Measurements from ENCODE around the gene PEPD. TPM values are rescaled to one million over a fixed set of nuclear protein-coding genes. Genes with fewer than 3 reads are reported as not detected.

Gene PEPD
- polyA plus RNA-seq, 4 donors = 104 to 134 (median 121) TPM

DNA sequence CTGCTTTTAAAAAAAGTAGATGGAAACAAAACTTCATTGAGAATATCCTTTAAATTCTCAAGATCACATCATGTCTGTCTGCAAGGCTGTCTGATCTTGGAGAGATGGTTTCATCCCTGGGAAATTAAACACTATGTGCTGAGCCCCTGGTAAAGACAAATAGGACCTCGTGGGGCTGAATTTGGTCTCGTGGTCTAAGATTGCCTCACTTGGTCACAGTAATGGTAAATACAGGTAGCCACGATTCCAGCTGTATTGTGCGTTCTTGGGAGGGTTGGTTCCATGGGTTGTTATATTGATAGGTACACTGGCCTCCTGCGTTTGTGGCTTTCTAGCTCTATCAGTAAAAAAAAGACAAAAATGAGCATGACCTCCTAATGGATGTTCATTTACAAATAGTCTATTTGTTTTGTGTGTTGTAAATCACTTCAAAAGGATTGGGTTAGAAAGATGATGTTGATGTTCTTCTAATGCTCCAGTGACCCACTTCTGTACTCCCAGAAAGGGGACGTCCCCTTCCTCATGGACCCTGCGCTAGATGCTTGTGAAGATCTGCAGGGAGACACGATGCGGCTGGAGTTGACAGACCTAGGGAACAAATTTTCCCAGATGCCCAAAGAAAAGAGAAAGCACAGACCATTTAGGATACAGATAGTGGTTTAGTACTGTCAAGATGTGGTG is 146.3 kb downstream of the PEPD start:
- DNase-seq (ENCODE audit: low read depth in 4 of 4, low spot score in 3 of 4) = no peak

DNA sequence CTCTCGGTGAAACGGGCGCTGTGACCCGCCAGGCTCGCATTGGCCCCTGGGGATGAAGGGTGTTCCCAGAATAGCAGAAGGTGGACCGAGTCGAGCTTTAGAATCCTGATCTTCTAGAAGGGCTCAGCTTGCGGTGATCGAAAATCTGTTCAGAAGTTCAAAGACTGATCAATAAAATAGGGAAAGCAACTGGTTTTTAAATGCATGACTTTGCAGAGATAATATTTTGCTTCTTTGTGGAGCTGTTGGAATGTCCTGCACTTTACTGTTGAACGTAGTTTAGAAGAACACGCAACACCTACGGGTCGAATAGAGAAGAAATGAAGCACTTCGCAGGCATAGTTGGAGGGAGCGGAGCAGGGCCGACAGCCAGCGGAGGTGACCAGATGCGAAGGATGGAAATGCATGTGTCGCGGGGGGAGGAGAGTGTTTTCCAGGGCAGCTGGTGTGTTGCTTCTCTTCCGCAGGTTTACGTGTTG is 147.3 kb downstream of the PEPD start:
- no peak for DNase-seq (ENCODE audit: low read depth in 4 of 4, low spot score in 3 of 4)

- DNase-seq (ENCODE audit: low read depth in 4 of 4, low spot score in 3 of 4) = peak; percentile 78 to 86 (median 85)
Measured at GRCh38 chr19:33373453-33374235, 147.9 kb downstream of the PEPD start, which contains the start of gene CEBPG. Gene CEBPG (plus strand): TSS chr19:33373709. CDS start chr19:33379240, 5,531 bp downstream.

GRCh38 chr19:33370783-33371182 is 150.8 kb downstream of the PEPD start:
- no peak for DNase-seq (ENCODE audit: low read depth in 4 of 4, low spot score in 3 of 4)

DNA sequence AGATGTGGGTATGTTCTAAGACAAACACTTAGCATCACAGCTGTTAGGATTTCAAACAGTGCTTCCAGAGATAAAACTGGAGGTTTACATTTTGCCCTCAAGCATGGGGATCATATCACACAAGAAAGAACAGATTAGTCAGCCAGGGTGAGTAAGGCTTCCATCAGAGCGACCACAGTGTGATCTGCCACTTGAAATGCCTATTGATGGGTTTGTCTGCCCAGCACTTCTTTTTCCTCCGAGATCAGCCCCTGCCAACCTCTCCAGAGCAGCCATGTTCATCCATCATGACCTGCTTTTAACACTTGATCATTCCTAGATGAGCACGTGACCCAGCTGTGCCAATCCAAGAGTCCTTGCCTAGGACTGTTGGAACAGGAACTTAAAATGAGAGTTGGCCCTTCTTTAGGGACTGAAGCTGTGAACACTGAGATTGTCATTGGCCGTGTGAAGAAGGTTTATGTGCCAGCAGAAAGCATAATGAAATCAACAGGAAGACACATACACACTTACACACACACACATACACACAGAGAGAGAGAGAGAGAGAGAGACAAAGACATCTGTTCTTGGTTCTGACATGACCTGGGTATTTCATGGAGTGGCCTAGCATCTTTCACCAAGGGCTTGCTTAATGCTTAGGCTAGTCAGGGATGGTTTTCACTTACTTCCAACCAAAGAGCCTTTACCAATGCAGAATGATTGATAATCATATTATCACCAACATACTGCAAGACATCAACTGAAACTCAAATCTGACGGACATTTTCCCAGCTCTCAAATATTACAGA is 153.3 kb downstream of the PEPD start:
- no peak for DNase-seq (ENCODE audit: low read depth in 4 of 4, low spot score in 3 of 4)

- no peak for DNase-seq (ENCODE audit: low read depth in 4 of 4, low spot score in 3 of 4)
Measured at GRCh38 chr19:33366897-33367296, 154.7 kb downstream of the PEPD start.

DNA sequence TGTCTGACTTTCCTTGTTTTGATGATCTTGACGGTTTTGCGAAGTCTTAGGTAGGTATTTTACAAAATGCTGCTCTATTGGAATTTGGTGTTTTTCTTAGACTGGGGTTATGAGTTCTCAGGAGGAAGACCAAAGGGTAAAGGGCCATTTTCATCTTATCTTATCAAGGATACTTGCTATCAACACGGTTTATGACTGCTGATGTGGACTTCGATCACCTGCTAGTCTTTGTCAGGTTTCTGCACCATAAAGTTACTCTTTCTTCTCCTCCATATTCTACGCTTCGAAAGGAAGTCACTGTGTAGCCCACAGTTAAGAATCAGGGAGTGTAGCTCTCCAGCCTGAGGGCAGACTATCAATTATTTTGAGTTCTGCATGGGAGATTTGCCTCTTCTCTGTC is 155.5 kb downstream of the PEPD start:
- DNase-seq (ENCODE audit: low read depth in 4 of 4, low spot score in 3 of 4) = no peak

DNA sequence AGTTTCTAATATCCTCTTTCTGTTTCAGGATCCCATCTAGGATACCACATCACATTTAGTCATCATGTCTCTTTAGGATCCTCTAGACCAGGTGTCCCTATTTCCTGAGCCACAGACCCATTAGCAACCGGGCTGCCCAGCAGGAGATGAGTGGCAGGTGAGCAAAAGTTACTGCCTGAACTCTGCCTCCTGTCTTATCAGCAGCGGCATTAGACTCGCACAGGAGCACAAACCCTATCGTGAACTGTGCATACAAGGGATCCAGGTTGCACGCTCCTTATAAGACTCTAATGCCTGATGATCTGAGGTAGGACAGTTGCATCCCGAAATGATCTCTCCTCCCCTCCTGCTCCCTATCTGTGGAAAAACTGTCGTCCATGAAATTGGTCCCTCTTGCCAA is 155.9 kb downstream of the PEPD start:
- no peak for DNase-seq (ENCODE audit: low read depth in 4 of 4, low spot score in 3 of 4)

- DNase-seq (ENCODE audit: low read depth in 4 of 4, low spot score in 3 of 4) = no peak
Measured at GRCh38 chr19:33363476-33363875, 158.1 kb downstream of the PEPD start.

DNA sequence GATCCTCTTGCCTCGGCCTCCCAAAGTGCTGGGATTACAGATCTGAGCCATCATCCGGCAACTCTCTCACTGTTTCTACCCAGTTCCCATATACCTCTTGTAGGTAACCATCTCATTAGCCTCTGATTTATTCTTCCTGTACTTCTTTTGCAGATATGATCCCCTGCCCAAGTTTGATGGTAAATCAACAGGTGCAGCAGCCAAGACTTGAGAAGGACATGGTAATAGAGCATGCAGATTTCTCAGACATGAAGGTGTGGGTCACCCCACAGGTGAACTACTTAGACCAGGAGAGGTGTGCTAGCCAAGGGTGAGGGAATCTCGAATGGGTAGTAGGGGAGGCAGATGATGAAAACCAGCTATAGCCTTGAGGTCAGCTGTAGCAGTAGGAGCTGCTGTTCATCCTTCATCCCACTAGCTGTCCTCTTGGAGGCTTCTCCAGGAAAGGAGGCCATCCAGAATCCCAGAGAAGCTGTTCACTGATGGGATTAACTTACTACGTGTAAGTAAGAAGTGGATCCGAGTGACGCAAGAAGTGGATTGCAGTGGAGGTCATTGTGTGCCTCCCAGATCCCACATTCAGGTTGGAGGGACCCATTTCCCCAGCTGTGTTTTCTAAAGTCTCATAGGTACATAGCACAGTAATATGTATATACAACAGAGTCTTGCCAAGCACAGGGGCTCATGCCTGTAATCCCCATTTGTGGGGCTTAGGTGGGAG is 158.9 kb downstream of the PEPD start:
- no peak for DNase-seq (ENCODE audit: low read depth in 4 of 4, low spot score in 3 of 4)

DNA sequence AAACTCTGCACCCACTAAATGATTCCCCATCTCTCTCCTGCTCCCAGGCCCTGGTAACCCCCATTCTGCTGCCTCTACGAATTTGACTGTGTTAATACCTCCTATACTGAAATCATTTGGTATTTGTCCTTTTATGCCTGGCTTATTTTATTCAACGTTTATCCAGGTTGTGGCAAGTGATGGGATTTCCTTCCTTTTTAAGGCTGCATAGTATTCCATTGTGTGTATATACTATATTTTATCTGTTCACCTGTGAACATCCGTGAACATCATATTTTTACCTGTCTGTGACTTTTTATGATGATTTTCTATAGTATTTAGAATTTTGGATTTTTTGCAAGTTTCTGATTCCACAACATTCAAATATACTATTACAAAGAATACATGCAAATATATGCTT is 162.0 kb downstream of the PEPD start:
- no peak for DNase-seq (ENCODE audit: low read depth in 4 of 4, low spot score in 3 of 4)

GRCh38 chr19:33358408-33358807 is 163.2 kb downstream of the PEPD start:
- DNase-seq (ENCODE audit: low read depth in 4 of 4, low spot score in 3 of 4) = no peak

- DNase-seq (ENCODE audit: low read depth in 4 of 4, low spot score in 3 of 4) = no peak
Measured at GRCh38 chr19:33357556-33357955, 164.0 kb downstream of the PEPD start.

DNA sequence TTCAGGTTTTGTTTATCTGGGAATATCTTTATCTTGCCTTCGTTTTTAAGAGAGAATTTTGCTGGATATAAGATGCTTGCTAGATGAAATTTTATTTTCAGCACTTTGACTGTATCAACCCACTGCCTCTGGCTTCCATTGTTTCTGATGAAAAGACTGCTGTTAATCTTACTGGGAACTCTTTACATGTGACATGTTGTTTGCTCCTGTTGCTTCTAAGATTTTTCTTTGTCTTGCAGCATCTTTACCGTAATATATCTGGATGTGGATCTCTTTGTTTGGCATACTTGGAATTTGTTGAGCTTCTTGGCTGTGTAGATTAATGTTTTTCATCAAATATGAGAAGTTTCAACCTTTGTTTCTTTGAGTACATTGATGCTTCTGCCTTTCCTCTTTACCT is 166.1 kb downstream of the PEPD start:
- no peak for DNase-seq (ENCODE audit: low read depth in 4 of 4, low spot score in 3 of 4)

DNA sequence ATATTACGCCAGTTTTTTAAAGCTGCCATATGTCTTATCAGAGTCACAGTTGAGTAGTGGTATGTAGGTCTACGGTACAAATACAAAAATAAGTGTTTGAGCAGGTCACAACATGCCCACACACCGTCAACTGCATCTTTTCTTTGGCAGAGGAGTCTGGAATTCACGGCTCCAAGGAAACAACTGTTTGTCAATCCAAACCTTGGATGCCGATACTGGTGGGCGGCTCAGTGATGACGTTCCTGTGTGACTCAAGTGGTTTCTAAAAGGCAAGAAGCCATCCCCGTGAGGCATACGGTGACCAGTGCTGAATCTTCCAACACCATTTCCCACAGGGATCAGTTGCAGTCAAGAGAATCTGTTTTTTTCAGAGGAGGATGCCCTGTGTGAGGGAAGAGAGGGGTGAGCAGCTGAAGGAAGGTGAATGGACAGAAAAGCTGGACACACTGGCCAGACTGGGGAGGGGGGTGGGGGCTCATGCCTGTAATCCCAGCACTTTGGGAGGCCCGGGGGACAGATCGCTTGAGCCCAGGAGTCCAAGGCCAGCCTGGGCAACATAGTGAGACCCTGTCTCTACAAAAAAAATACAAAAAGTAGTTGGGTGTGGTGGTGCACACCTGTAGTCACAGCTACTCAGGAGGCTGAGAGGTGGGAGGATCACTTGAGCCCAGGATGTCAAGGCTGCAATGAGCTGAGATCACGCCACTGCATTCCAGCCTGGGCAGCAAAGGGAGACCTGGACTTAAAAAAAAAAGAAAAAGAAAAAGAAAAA is 170.9 kb downstream of the PEPD start:
- DNase-seq (ENCODE audit: low read depth in 4 of 4, low spot score in 3 of 4) = no peak

GRCh38 chr19:33349319-33350289 is 172.0 kb downstream of the PEPD start:
- DNase-seq (ENCODE audit: low read depth in 4 of 4, low spot score in 3 of 4) = no peak

GRCh38 chr19:33348301-33349010 is 173.1 kb downstream of the PEPD start:
- no peak for DNase-seq (ENCODE audit: low read depth in 4 of 4, low spot score in 3 of 4)

DNA sequence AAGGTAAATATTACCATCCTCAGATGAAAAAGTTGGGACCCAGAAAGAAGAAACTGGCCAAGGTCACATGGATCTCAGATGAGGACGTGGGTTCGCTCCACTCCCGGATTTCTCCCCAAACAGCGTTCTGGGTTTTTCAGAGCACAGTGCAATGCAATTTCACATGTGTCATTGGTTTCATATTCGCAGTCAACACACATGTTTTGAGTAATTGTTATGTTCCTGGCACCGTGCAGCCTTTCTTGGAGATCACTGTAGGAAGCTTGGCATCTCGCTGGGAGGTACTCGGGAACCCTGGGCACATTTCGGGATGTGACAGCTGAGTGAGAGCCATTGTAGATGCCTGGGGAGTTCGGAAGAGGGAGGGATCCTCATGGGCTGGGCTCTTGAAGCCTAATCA is 174.3 kb downstream of the PEPD start:
- no peak for DNase-seq (ENCODE audit: low read depth in 4 of 4, low spot score in 3 of 4)

Measured in right renal pelvis (tissue), 4 donors.